Gastrocnemius medialis (tissue), 4 donors: ENCODE results near the gene HTT.

Source experiments
- CTCF ChIP-seq, 5 experiments: fragments of 450-650 bp in 3 of 5; fragments of 200-600 bp in 2 of 5; sonication (generic) in 2 of 5; IDR thresholded peaks in 4 of 5; conservative IDR thresholded peaks in 1 of 5; 1 replicate in 4 of 5; 2 replicates in 1 of 5; pipeline ENCODE4 v1.5.1; 2016 to 2019; ENCODE audit warnings: antibody characterized with exemption in 5 of 5, mild to moderate bottlenecking in 3 of 5, moderate library complexity in 3 of 5
- POLR2A ChIP-seq, 2 donors: fragments of 450-650 bp; IDR thresholded peaks; one replicate each; pipeline ENCODE4 v1.6.1; 2017; ENCODE audit warnings: antibody characterized with exemption in 2 of 2, mild to moderate bottlenecking in 2 of 2, moderate library complexity in 2 of 2

- TF ChIP-seq CTCF (IDR thresholded peaks at IDR 0.05 in 4 of 5, conservative IDR thresholded peaks at IDR 0.05 in 1 of 5) (no peak), POLR2A (IDR thresholded peaks at IDR 0.05) (peak; percentile 46 to 63)
Observed at GRCh38 chr4:3074078-3074845, at the start of gene HTT, which contains the start of gene HTT-AS.
